GM19240 (cell line): ENCODE results near the gene UGT2B10.
"Not testable (repeated sequence)": the region's sequence is repeated elsewhere in the genome, so short reads cannot be mapped to it uniquely, and the experiment has no call there.

Source experiments
- DNase-seq: peaks from one replicate; pipeline ENCODE4 v3.0.0; 2011; ENCODE audit warnings: low spot score; ENCODE audit not compliant: insufficient read length

The UGT2B10 gene

GRCh38 chr4:68815617-68816409 lies at the start of gene UGT2B10:
TSS of gene UGT2B10 (plus strand) at chr4:68815994. CDS start at chr4:68816020, 26 bp downstream.
- not testable (repeated sequence) for DNase-seq

- DNase-seq = not testable (repeated sequence)
Observed at GRCh38 chr4:68771836-68772235, 44.0 kb upstream of the UGT2B10 start.

GRCh38 chr4:68773699-68774098 lies 42.1 kb upstream of the UGT2B10 start:
- DNase-seq = no peak

- no peak for DNase-seq
Observed at GRCh38 chr4:68780232-68780631, 35.6 kb upstream of the UGT2B10 start.

- DNase-seq = no peak
Observed at GRCh38 chr4:68797048-68797447, 18.7 kb upstream of the UGT2B10 start.

- no peak for DNase-seq
Observed at GRCh38 chr4:68797618-68798017, 18.2 kb upstream of the UGT2B10 start.

GRCh38 chr4:68803013-68803412 lies 12.8 kb upstream of the UGT2B10 start:
- DNase-seq = no peak

- DNase-seq = no peak
Observed at GRCh38 chr4:68808060-68808459, 7.7 kb upstream of the UGT2B10 start.

- DNase-seq = no peak
Observed at GRCh38 chr4:68810919-68811318, 4.9 kb upstream of the UGT2B10 start.

GRCh38 chr4:68816410-68817265 lies 844 bp downstream of the UGT2B10 start:
- DNase-seq = not testable (repeated sequence)

GRCh38 chr4:68817386-68817785 lies 1.6 kb downstream of the UGT2B10 start:
- no peak for DNase-seq

GRCh38 chr4:68818030-68818462 lies 2.3 kb downstream of the UGT2B10 start:
- not testable (repeated sequence) for DNase-seq

- no peak for DNase-seq
Observed at GRCh38 chr4:68831642-68832041, 15.8 kb downstream of the UGT2B10 start.

- DNase-seq = no peak
Observed at GRCh38 chr4:68850293-68850692, 34.5 kb downstream of the UGT2B10 start.

- no peak for DNase-seq
Observed at GRCh38 chr4:68855771-68856170, 40.0 kb downstream of the UGT2B10 start.

- no peak for DNase-seq
Observed at GRCh38 chr4:68858039-68858438, 42.2 kb downstream of the UGT2B10 start.

- no peak for DNase-seq
Observed at GRCh38 chr4:68859655-68860054, 43.9 kb downstream of the UGT2B10 start.

GRCh38 chr4:68861057-68861456 lies 45.3 kb downstream of the UGT2B10 start:
- DNase-seq = no peak

GRCh38 chr4:68864438-68865187 lies 48.8 kb downstream of the UGT2B10 start:
- DNase-seq = no peak

- DNase-seq = no peak
Observed at GRCh38 chr4:68865188-68865638, 49.4 kb downstream of the UGT2B10 start.

GRCh38 chr4:68865760-68866159 lies 50.0 kb downstream of the UGT2B10 start:
- no peak for DNase-seq
